Panc1 (cell line): Measurements from ENCODE around the gene NCOA3. TPM values are rescaled to one million over a fixed set of nuclear protein-coding genes. Genes with fewer than 3 reads are reported as not detected.

Experiments used
- ATAC-seq: fragments of 200-7000 bp; cut with Tn5 transposase; 2 replicates; pipeline ENCODE4 v1.9.1; 2020; ENCODE audit warnings: mild to moderate bottlenecking, moderate library complexity
- BruUV-seq: library from RNA; stranded (reverse); fragments of 400-500 nt; replicated peaks from 2 replicates; lab custom pipeline; 2021; lab: Mats Ljungman, UMichigan
- CTCF ChIA-PET: fragments of 300-600 bp; sonication (Branson Sonifier 250); formaldehyde crosslinking; loops from one replicate; lab custom pipeline; 2022; ENCODE audit warnings: antibody characterized with exemption; lab: Charles Lee
- POLR2A ChIA-PET: fragments of 300-600 bp; sonication (Branson Sonifier 250); formaldehyde crosslinking; loops from one replicate; lab custom pipeline; 2022; ENCODE audit warnings: antibody characterized with exemption; lab: Charles Lee
- DNase-seq: peaks from one replicate; pipeline ENCODE4 v3.0.0-alpha.2; 2010; ENCODE audit warnings: low read depth, low spot score
- H3K27ac ChIP-seq: 2 replicates; pipeline ENCODE4 v1.5.1; 2011; ENCODE audit warnings: mild to moderate bottlenecking, low read length, inconsistent platforms
- H3K27me3 ChIP-seq: fragments of 200-500 bp; sonication (Bioruptor generic); 2 replicates; pipeline ENCODE4 v1.6.0; 2014; ENCODE audit warnings: low read length, inconsistent platforms; ENCODE audit not compliant: control insufficient read depth, insufficient read depth
- H3K36me3 ChIP-seq: fragments of 200-500 bp; sonication (Bioruptor generic); 2 replicates; pipeline ENCODE4 v1.5.1; 2014; ENCODE audit warnings: inconsistent platforms, mild to moderate bottlenecking, low read length, moderate library complexity; ENCODE audit not compliant: control insufficient read depth, insufficient read depth
- H3K4me1 ChIP-seq: 2 replicates; pipeline ENCODE4 v1.5.1; 2011; ENCODE audit warnings: inconsistent platforms, mild to moderate bottlenecking, low read length, moderate library complexity; ENCODE audit not compliant: control insufficient read depth, insufficient read depth
- H3K4me3 ChIP-seq, 2 experiments: 2 replicates each; pipeline ENCODE4 v1.5.1; 2011 to 2012; ENCODE audit warnings: low read depth in 2 of 2, low read length in 2 of 2, mild to moderate bottlenecking in 2 of 2, inconsistent platforms in 1 of 2, moderate library complexity in 1 of 2
- H3K9me3 ChIP-seq: fragments of 200-500 bp; sonication (Bioruptor generic); 2 replicates; pipeline ENCODE4 v1.5.1; 2014; ENCODE audit warnings: low read depth, mild to moderate bottlenecking, inconsistent platforms, low read length, moderate library complexity; ENCODE audit not compliant: control insufficient read depth, insufficient read depth
- CTCF ChIP-seq: fragments of 450-650 bp; IDR thresholded peaks from 2 replicates; pipeline ENCODE4 v1.5.1; 2017; ENCODE audit warnings: mild to moderate bottlenecking
- POLR2AphosphoS5 ChIP-seq: IDR thresholded peaks from 2 replicates; pipeline ENCODE4 v1.6.1; 2012; ENCODE audit warnings: mild to moderate bottlenecking, low read depth, low read length, moderate library complexity
- REST ChIP-seq, 2 experiments: IDR thresholded peaks; 2 replicates each; pipeline ENCODE4 v1.6.1; 2011 to 2012; ENCODE audit warnings: low read depth in 2 of 2, control low read depth in 1 of 2, low read length in 1 of 2, mild to moderate bottlenecking in 1 of 2, moderate library complexity in 1 of 2; ENCODE audit not compliant: insufficient read depth in 1 of 2
- SIN3A ChIP-seq: IDR thresholded peaks from 2 replicates; pipeline ENCODE4 v1.6.1; 2012; ENCODE audit warnings: low read depth, mild to moderate bottlenecking, low read length, moderate library complexity, borderline replicate concordance; ENCODE audit not compliant: insufficient read depth
- TCF7L2 ChIP-seq: IDR thresholded peaks from 2 replicates; pipeline ENCODE4 v1.6.1; 2011; ENCODE audit warnings: mild to moderate bottlenecking, low read depth, low read length, inconsistent platforms
- in situ Hi-C: cut with HindIII; loops from 2 replicates; pipeline ENCODE4 v1.10.0; 2016; ENCODE audit warnings: low sequenced_read_pairs, low pct_unique_long_range_greater_than_20kb
- intact Hi-C: fragments of 100-400 bp; cut with micrococcal nuclease; formaldehyde crosslinking; loops from one replicate; pipeline ENCODE4 v1.10.0; 2022; ENCODE audit not compliant: unreplicated experiment
- total RNA-seq: library from RNA; stranded (reverse); gene quantifications from one replicate; pipeline ENCODE4 v1.2.1, GENCODE V29; 2021; ENCODE audit not compliant: unreplicated experiment

Gene NCOA3
- total RNA-seq, 1 experiment from 2014 or later, result 47.7 TPM

- no peak for TF ChIP-seq CTCF
- TF ChIP-seq POLR2AphosphoS5, result no peak
- TF ChIP-seq REST (IDR thresholded peaks at IDR 0.05; ENCODE audit: insufficient read depth in 1 of 2, low read depth in 2 of 2, low read length in 1 of 2), result no peak
- TF ChIP-seq TCF7L2, result no peak
- no peak for TF ChIP-seq SIN3A
- ChIA-PET POLR2A (no interaction called here), CTCF (no interaction called here)
- Histone ChIP-seq H3K4me3 (no peak overlapping the region), H3K36me3 (no peaks in the 10 kb centered on the region), H3K9me3 (no peaks in the 10 kb centered on the region), H3K27me3 (no peaks in the 10 kb centered on the region), H3K4me1 (peaks cover 20% of the 10 kb centered on the region), H3K27ac (no peak overlapping the region)
- DNase-seq, result no peak
- no peak for ATAC-seq
- in situ Hi-C loops, result no loop called here
- BruUV-seq, result no TSS peak
- intact Hi-C loops, result no loop called here
These were observed 79.4 kb downstream of the NCOA3 start for GRCh38 chr20:47581090-47581489.

GRCh38 chr20:47583551-47583950, 81.9 kb downstream of the NCOA3 start:
- Histone ChIP-seq H3K4me3 (no peak overlapping the region), H3K4me1 (peaks cover 7% of the 10 kb centered on the region; the same call in 1 of the 2 replicates), H3K9me3 (no peaks in the 10 kb centered on the region), H3K27me3 (no peaks in the 10 kb centered on the region), H3K27ac (no peak overlapping the region), H3K36me3 (no peaks in the 10 kb centered on the region)
- no peak for TF ChIP-seq TCF7L2
- no peak for TF ChIP-seq REST (IDR thresholded peaks at IDR 0.05; ENCODE audit: insufficient read depth in 1 of 2, low read depth in 2 of 2, low read length in 1 of 2)
- no peak for TF ChIP-seq POLR2AphosphoS5
- no peak for TF ChIP-seq SIN3A
- TF ChIP-seq CTCF, result no peak
- ChIA-PET CTCF (no interaction called here), POLR2A (no interaction called here)
- no TSS peak for BruUV-seq
- intact Hi-C loops, result no loop called here
- DNase-seq (no peak), ATAC-seq (no peak)
- in situ Hi-C loops, result no loop called here
